ENCODE results near the gene MAD2L2.
A peak's percentile ranks its signal among the peaks of the same experiment; 100 is the strongest.

Gene MAD2L2

GRCh38 chr1:11684070-11684469 is 3.1 kb upstream of the MAD2L2 start:
- Histone ChIP-seq H3K4me3 (ENCODE audit: low read depth, low read length) (no peak overlapping the region), H3K9me3 (ENCODE audit: severe bottlenecking) (no peaks in the 10 kb centered on the region), H3K36me3 (peaks cover 3% of the 10 kb centered on the region), H3K27ac (no peak overlapping the region), H3K27me3 (ENCODE audit: insufficient read depth, low read depth, severe bottlenecking) (no peaks in the 10 kb centered on the region)
- no peak for TF ChIP-seq CTCF (IDR thresholded peaks at IDR 0.05; ENCODE audit: low read depth, low read length)
- no peak for DNase-seq

GRCh38 chr1:11682799-11683198 is 1.9 kb upstream of the MAD2L2 start:
- no peak for DNase-seq
- no peak overlapping the region for H3K27ac ChIP-seq
- H3K4me3 ChIP-seq (ENCODE audit: low read depth, low read length): no peak overlapping the region
- H3K36me3 ChIP-seq: peaks cover 14% of the 10 kb centered on the region
- no peaks in the 10 kb centered on the region for H3K27me3 ChIP-seq (ENCODE audit: insufficient read depth, low read depth, severe bottlenecking)
- no peaks in the 10 kb centered on the region for H3K9me3 ChIP-seq (ENCODE audit: severe bottlenecking)
- TF ChIP-seq CTCF (IDR thresholded peaks at IDR 0.05; ENCODE audit: low read depth, low read length): no peak

GRCh38 chr1:11682287-11682771 is 1.4 kb upstream of the MAD2L2 start:
- no peak overlapping the region for H3K4me3 ChIP-seq (ENCODE audit: low read depth, low read length)
- peak overlapping the region; percentile 86; the same call in 1 of the 2 replicates for H3K27ac ChIP-seq
- H3K36me3 ChIP-seq: peaks cover 18% of the 10 kb centered on the region
- DNase-seq: no peak
- no peaks in the 10 kb centered on the region for H3K27me3 ChIP-seq (ENCODE audit: insufficient read depth, low read depth, severe bottlenecking)
- no peaks in the 10 kb centered on the region for H3K9me3 ChIP-seq (ENCODE audit: severe bottlenecking)
- TF ChIP-seq CTCF (IDR thresholded peaks at IDR 0.05; ENCODE audit: low read depth, low read length): no peak

- Histone ChIP-seq H3K27me3 (ENCODE audit: insufficient read depth, low read depth, severe bottlenecking) (no peaks in the 10 kb centered on the region), H3K9me3 (ENCODE audit: severe bottlenecking) (no peaks in the 10 kb centered on the region), H3K36me3 (peaks cover 36% of the 10 kb centered on the region), H3K4me3 (ENCODE audit: low read depth, low read length) (peak overlapping the region; percentile 96), H3K27ac (peak overlapping the region; percentile 86)
- no peak for TF ChIP-seq CTCF (IDR thresholded peaks at IDR 0.05; ENCODE audit: low read depth, low read length)
- DNase-seq: no peak
Observed at GRCh38 chr1:11680270-11681070, 478 bp downstream of the MAD2L2 start.

- no peak for TF ChIP-seq CTCF (IDR thresholded peaks at IDR 0.05; ENCODE audit: low read depth, low read length)
- no peaks in the 10 kb centered on the region for H3K27me3 ChIP-seq (ENCODE audit: insufficient read depth, low read depth, severe bottlenecking)
- H3K27ac ChIP-seq: no peak overlapping the region
- H3K4me3 ChIP-seq (ENCODE audit: low read depth, low read length): no peak overlapping the region
- peaks cover 55% of the 10 kb centered on the region for H3K36me3 ChIP-seq
- DNase-seq: no peak
- H3K9me3 ChIP-seq (ENCODE audit: severe bottlenecking): no peaks in the 10 kb centered on the region
Observed at GRCh38 chr1:11678442-11678841, 2.5 kb downstream of the MAD2L2 start.

Data from WERI-Rb-1 (cell line).